ENCODE measurements around the gene MRPL4. TPM values are rescaled to one million over a fixed set of nuclear protein-coding genes. Genes with fewer than 3 reads are reported as not detected.

The MRPL4 gene
- total RNA-seq, 2 donors from 2014 or later: 28.4 to 29.9 TPM

DNA sequence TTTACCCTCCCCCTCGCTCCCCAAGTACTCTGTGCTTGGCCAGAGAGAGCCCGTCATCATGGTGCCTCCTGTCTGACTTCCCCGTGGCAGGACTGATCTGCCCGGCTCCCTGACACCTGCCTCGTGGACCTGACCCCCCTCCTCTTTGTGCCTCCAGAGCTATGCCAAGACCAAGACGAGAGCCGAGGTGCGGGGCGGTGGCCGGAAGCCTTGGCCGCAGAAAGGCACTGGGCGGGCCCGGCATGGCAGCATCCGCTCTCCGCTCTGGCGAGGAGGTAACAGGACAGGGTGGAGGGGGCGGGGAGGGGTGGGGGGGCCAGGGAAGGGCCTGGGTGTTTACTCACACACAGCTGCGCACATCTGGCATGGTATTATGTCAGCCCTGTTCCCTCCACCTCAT, 4.5 kb downstream of the MRPL4 start:
- Histone ChIP-seq H3K36me3 (peaks cover 40% of the 10 kb centered on the region), H3K4me1 (ENCODE audit: control insufficient read depth in 1 of 2, low read depth in 2 of 2) (peaks cover 7 to 9% of the 10 kb centered on the region in 2 donors), H3K4me3 (no peak overlapping the region), H3K27ac (no peak overlapping the region), H3K9me3 (no peaks in the 10 kb centered on the region), H3K27me3 (replicated peaks; ENCODE audit: insufficient read depth) (no peaks in the 10 kb centered on the region)
- DNase-seq (ENCODE audit: low spot score) (no peak), ATAC-seq (ENCODE audit: insufficient number of reproducible peaks, low FRiP score, low read depth) (no peak)
- TF ChIP-seq CTCF (IDR thresholded peaks at IDR 0.05): no peak

- Histone ChIP-seq H3K4me1 (ENCODE audit: control insufficient read depth in 1 of 2, low read depth in 2 of 2) (peaks cover 7 to 9% of the 10 kb centered on the region in 2 donors), H3K27me3 (replicated peaks; ENCODE audit: insufficient read depth) (no peaks in the 10 kb centered on the region), H3K27ac (no peak overlapping the region), H3K4me3 (no peak overlapping the region), H3K9me3 (no peaks in the 10 kb centered on the region), H3K36me3 (peaks cover 40% of the 10 kb centered on the region)
- DNase-seq (ENCODE audit: low spot score) (no peak), ATAC-seq (ENCODE audit: insufficient number of reproducible peaks, low FRiP score, low read depth) (no peak)
- no peak for TF ChIP-seq CTCF (IDR thresholded peaks at IDR 0.05)
Observed at GRCh38 chr19:10256970-10257615, 5.1 kb downstream of the MRPL4 start.

- Histone ChIP-seq H3K27me3 (replicated peaks; ENCODE audit: insufficient read depth) (no peaks in the 10 kb centered on the region), H3K9me3 (no peaks in the 10 kb centered on the region), H3K36me3 (peaks cover 40% of the 10 kb centered on the region), H3K4me3 (no peak overlapping the region), H3K4me1 (ENCODE audit: control insufficient read depth in 1 of 2, low read depth in 2 of 2) (peaks cover 0 to under 1% of the 10 kb centered on the region in 2 donors), H3K27ac (no peak overlapping the region)
- no peak for TF ChIP-seq CTCF (IDR thresholded peaks at IDR 0.05)
- ATAC-seq (ENCODE audit: insufficient number of reproducible peaks, low FRiP score, low read depth) (no peak), DNase-seq (ENCODE audit: low spot score) (no peak)
Observed at GRCh38 chr19:10258080-10258710, 6.2 kb downstream of the MRPL4 start.

- H3K27ac ChIP-seq: no peak overlapping the region
- peak; percentile 48 for TF ChIP-seq CTCF (IDR thresholded peaks at IDR 0.05)
- H3K4me1 ChIP-seq (ENCODE audit: control insufficient read depth in 1 of 2, low read depth in 2 of 2): no peaks in the 10 kb centered on the region
- H3K9me3 ChIP-seq: no peaks in the 10 kb centered on the region
- no peak overlapping the region for H3K4me3 ChIP-seq
- peak; percentile 66 for DNase-seq (ENCODE audit: low spot score)
- no peak for ATAC-seq (ENCODE audit: insufficient number of reproducible peaks, low FRiP score, low read depth)
- peaks cover 35% of the 10 kb centered on the region for H3K36me3 ChIP-seq
- H3K27me3 ChIP-seq (replicated peaks; ENCODE audit: insufficient read depth): no peaks in the 10 kb centered on the region
Observed at GRCh38 chr19:10259162-10259905, 7.3 kb downstream of the MRPL4 start.

GRCh38 chr19:10260141-10260584, 8.1 kb downstream of the MRPL4 start:
- no peak for TF ChIP-seq CTCF (IDR thresholded peaks at IDR 0.05)
- H3K27me3 ChIP-seq (replicated peaks; ENCODE audit: insufficient read depth): no peaks in the 10 kb centered on the region
- no peak for DNase-seq (ENCODE audit: low spot score)
- H3K9me3 ChIP-seq: no peaks in the 10 kb centered on the region
- H3K4me1 ChIP-seq (ENCODE audit: control insufficient read depth in 1 of 2, low read depth in 2 of 2): no peaks in the 10 kb centered on the region
- H3K36me3 ChIP-seq: peaks cover 28% of the 10 kb centered on the region
- no peak overlapping the region for H3K4me3 ChIP-seq
- no peak for ATAC-seq (ENCODE audit: insufficient number of reproducible peaks, low FRiP score, low read depth)
- H3K27ac ChIP-seq: no peak overlapping the region
